ENCODE data around the gene DCHS1. TPM values are rescaled to one million over a fixed set of nuclear protein-coding genes. Genes with fewer than 3 reads are reported as not detected.

The DCHS1 gene
- polyA plus RNA-seq, 2 of the 4 experiments (the other 2 are of a cell fraction): 0.06 TPM

- Histone ChIP-seq H3K9me3 (no peaks in the 10 kb centered on the region), H3K27ac (no peak overlapping the region), H3K4me2 (no peak overlapping the region), H3K4me3 (no peak overlapping the region), H3K4me1 (no peaks in the 10 kb centered on the region)
- POLR2A ChIA-PET: no interaction called here
- no peak for ATAC-seq
- FAIRE-seq: no peak
- CTCF ChIA-PET: no interaction called here
- no peak for DNase-seq (ENCODE audit: low read depth in 1 of 2, low spot score in 1 of 2)
- no peak for TF ChIP-seq CBX2 (IDR thresholded peaks at IDR 0.05; ENCODE audit: borderline replicate concordance, low read depth)
- TF ChIP-seq TP53 (CRISPR knock-in tag; IDR thresholded peaks at IDR 0.05): no peak
- TF ChIP-seq, protein P1, sequence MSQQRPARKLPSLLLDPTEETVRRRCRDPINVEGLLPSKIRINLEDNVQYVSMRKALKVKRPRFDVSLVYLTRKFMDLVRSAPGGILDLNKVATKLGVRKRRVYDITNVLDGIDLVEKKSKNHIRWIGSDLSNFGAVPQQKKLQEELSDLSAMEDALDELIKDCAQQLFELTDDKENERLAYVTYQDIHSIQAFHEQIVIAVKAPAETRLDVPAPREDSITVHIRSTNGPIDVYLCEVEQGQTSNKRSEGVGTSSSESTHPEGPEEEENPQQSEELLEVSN (IDR thresholded peaks at IDR 0.05; ENCODE audit: borderline replicate concordance, low read depth): no peak
- no peak for TF ChIP-seq NFE2L2 (conservative IDR thresholded peaks at IDR 0.05; ENCODE audit: low read length)
- TF ChIP-seq EHF (CRISPR knock-in tag; IDR thresholded peaks at IDR 0.05): no peak
- TF ChIP-seq MAZ (IDR thresholded peaks at IDR 0.05; ENCODE audit: borderline replicate concordance, low read depth, low read length): no peak
- TF ChIP-seq CBX8 (IDR thresholded peaks at IDR 0.05): no peak
- no peak for TF ChIP-seq KDM5A (IDR thresholded peaks at IDR 0.05)
- TF ChIP-seq JUNB (IDR thresholded peaks at IDR 0.05): no peak
- no peak for TF ChIP-seq CEBPB (IDR thresholded peaks at IDR 0.05)
- no peak for TF ChIP-seq NPAS2 (CRISPR knock-in tag; IDR thresholded peaks at IDR 0.05; ENCODE audit: borderline replicate concordance)
- no peak for TF ChIP-seq CTCF (IDR thresholded peaks at IDR 0.05)
- no peak for TF ChIP-seq HES2 (IDR thresholded peaks at IDR 0.05)
- no peak for TF ChIP-seq MAFK (IDR thresholded peaks at IDR 0.05; ENCODE audit: partially characterized antibody)
- no peak for TF ChIP-seq RNF2 (IDR thresholded peaks at IDR 0.05; ENCODE audit: borderline replicate concordance, low read depth)
- WGBS (ENCODE audit: missing lambda C conversion rate): 49% methylated on average over 9 of the region's 9 CpGs
Observed at GRCh38 chr11:6646918-6647679, 8.5 kb downstream of the DCHS1 start.

DNA sequence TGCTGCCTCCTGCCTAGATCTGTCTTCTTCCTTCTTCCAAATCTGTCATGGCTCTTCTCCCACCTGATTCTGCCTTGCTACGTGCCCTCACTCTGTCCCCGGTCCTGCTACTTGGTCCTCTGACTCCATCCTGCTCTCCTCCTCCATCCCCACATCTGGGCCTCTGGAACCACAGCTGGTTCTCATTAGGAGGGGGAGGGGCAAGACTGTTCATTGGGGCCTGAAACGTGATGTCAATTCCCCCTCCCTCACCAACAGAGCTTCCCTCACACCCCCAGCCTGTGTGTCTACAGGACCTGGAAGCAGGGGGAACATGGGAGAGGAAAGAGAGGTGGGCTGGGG, 9.1 kb downstream of the DCHS1 start:
- Histone ChIP-seq H3K4me3 (no peak overlapping the region), H3K4me2 (no peak overlapping the region), H3K9me3 (no peaks in the 10 kb centered on the region), H3K27ac (no peak overlapping the region), H3K4me1 (no peaks in the 10 kb centered on the region)
- DNase-seq (ENCODE audit: low read depth in 1 of 2, low spot score in 1 of 2) (no peak), FAIRE-seq (no peak), ATAC-seq (no peak)
- 82% methylated on average over 2 of the region's 3 CpGs for WGBS (ENCODE audit: missing lambda C conversion rate)
- ChIA-PET CTCF (no interaction called here), POLR2A (no interaction called here)
- TF ChIP-seq TP53 (CRISPR knock-in tag; IDR thresholded peaks at IDR 0.05): no peak
- TF ChIP-seq ZC3H11A (IDR thresholded peaks at IDR 0.05): no peak
- no peak for TF ChIP-seq MAFK (IDR thresholded peaks at IDR 0.05; ENCODE audit: partially characterized antibody)
- TF ChIP-seq, protein P2, sequence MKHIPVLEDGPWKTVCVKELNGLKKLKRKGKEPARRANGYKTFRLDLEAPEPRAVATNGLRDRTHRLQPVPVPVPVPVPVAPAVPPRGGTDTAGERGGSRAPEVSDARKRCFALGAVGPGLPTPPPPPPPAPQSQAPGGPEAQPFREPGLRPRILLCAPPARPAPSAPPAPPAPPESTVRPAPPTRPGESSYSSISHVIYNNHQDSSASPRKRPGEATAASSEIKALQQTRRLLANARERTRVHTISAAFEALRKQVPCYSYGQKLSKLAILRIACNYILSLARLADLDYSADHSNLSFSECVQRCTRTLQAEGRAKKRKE (CRISPR knock-in tag; IDR thresholded peaks at IDR 0.05; ENCODE audit: low read depth): no peak
- TF ChIP-seq RAD21 (conservative IDR thresholded peaks at IDR 0.05 in 1 of 2, IDR thresholded peaks at IDR 0.05 in 1 of 2): no peak
- TF ChIP-seq, protein P3, sequence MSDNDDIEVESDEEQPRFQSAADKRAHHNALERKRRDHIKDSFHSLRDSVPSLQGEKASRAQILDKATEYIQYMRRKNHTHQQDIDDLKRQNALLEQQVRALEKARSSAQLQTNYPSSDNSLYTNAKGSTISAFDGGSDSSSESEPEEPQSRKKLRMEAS (IDR thresholded peaks at IDR 0.05): no peak
- TF ChIP-seq CHD2 (IDR thresholded peaks at IDR 0.05; ENCODE audit: low read length, partially characterized antibody): no peak
- TF ChIP-seq HES2 (IDR thresholded peaks at IDR 0.05): no peak
- no peak for TF ChIP-seq PBX3 (IDR thresholded peaks at IDR 0.05)
- TF ChIP-seq CEBPB (IDR thresholded peaks at IDR 0.05): no peak
- no peak for TF ChIP-seq FOSL2 (IDR thresholded peaks at IDR 0.05)
- no peak for TF ChIP-seq FOSL2 (CRISPR knock-in tag; IDR thresholded peaks at IDR 0.05)
- no peak for TF ChIP-seq HEYL (CRISPR knock-in tag; IDR thresholded peaks at IDR 0.05)

All from A549 (cell line).